Skeletal muscle satellite cell (primary cell): ENCODE measurements around the gene NHLH2. TPM values are rescaled to one million over a fixed set of nuclear protein-coding genes. Genes with fewer than 3 reads are reported as not detected.
A peak's percentile ranks its signal among the peaks of the same experiment; 100 is the strongest.

Source experiments
- H3K27me3 ChIP-seq: 2 replicates; pipeline ENCODE4 v1.7.0; 2013; ENCODE audit warnings: low read length; ENCODE audit not compliant: control insufficient read depth, insufficient read depth
- H3K36me3 ChIP-seq: 2 replicates; pipeline ENCODE4 v1.7.0; 2013; ENCODE audit warnings: mild to moderate bottlenecking, control low read depth, low read length; ENCODE audit not compliant: insufficient read depth
- H3K4me1 ChIP-seq: 2 replicates; pipeline ENCODE4 v1.7.0; 2013; ENCODE audit warnings: low read length; ENCODE audit not compliant: control insufficient read depth, insufficient read depth
- H3K4me2 ChIP-seq: 2 replicates; pipeline ENCODE4 v1.7.0; 2013; ENCODE audit warnings: mild to moderate bottlenecking, low read length
- H3K4me3 ChIP-seq: 2 replicates; pipeline ENCODE4 v1.7.0; 2013; ENCODE audit warnings: low read length
- H3K9ac ChIP-seq: 2 replicates; pipeline ENCODE4 v1.7.0; 2013; ENCODE audit warnings: mild to moderate bottlenecking, low read depth, low read length, moderate library complexity
- H3K9me3 ChIP-seq: replicated peaks from 2 replicates; pipeline ENCODE4 v1.7.0; 2013; ENCODE audit warnings: mild to moderate bottlenecking, control low read depth, low read length
- total RNA-seq: library from RNA; depleted of rRNA; stranded (reverse); fragments of >200 nt; gene quantifications from 2 replicates; pipeline ENCODE4 v1.2.3, GENCODE V29; 2012; rRNA removed

The NHLH2 gene
- total RNA-seq = 0.22 TPM in 1 of 2 replicates, not detected in the other

DNA sequence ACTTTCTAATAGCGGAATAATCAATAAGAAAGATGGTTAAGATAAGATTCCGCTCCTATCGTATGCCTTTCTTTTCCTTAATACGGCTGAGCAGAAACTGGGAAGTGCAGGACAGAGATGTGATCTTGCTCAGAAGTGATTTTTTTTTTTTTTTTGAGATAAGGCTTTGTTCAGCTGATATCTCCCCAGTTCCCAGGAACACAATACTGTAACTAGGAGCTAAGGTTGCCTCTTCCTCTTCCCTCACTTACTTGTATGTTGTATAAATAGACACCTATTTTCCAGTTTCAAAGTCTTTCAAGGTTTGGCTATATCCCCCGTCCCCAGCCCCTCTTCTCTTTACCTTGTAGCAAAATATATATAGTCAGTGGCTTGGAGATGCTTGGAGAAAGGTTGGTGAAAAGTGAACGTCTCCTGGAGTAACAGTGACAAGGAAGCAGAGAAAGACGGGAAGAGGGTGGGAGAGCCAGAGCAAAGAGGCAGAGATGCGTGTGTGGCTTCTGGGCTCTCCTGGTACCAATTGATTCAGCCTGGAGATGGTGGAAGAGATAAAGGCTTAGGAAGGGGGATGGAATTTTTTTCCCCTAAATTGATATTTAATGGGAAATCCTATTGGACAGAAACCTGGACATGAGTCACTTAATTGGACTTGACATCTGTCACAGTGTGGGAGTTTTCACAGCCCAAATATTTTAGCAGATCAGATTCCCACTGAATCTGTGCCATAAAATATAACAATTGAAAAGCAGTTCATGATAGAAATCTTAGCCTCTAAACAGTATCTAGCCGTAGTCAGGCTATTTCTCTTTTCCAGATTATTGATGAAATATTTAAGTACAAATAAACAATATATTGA lies at the start of gene NHLH2:
Gene NHLH2, minus strand, starts transcription at position 522 of the 856 bp plus-strand sequence. CDS start 2,754 bp downstream, outside the sequence.
- H3K36me3 ChIP-seq = no peaks in the 10 kb centered on the region
- no peaks in the 10 kb centered on the region for H3K9me3 ChIP-seq
- peaks cover 19% of the 10 kb centered on the region for H3K4me1 ChIP-seq
- no peak within 1 kb of the TSS for H3K9ac ChIP-seq
- H3K4me3 ChIP-seq = no peak within 1 kb of the TSS
- no peak within 1 kb of the TSS for H3K4me2 ChIP-seq
- peaks cover 87% of the 10 kb centered on the region for H3K27me3 ChIP-seq

DNA sequence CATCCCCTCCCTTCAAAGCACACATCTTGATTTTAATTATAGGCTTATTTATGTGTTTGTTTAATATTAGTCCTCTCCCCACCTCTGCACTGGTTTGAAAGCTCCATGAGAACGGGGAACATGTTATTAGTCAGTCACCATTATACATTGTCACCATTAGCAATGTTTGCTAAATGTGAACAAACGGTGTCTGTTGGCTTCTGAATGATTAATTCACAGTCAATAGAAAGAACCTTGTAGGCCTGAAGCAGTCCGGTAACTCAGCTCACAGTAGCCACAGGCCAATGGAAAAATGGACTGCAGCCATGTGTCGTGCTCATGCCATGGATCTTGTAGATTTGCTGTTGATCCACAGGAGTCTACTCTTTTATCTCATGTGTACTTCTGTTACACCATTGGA lies 49.7 kb upstream of the NHLH2 start:
- peaks cover 9% of the 10 kb centered on the region for H3K27me3 ChIP-seq
- H3K4me1 ChIP-seq = no peaks in the 10 kb centered on the region
- no peaks in the 10 kb centered on the region for H3K36me3 ChIP-seq
- H3K9ac ChIP-seq = no peak overlapping the region
- no peak overlapping the region for H3K4me2 ChIP-seq
- H3K9me3 ChIP-seq = no peaks in the 10 kb centered on the region
- no peak overlapping the region for H3K4me3 ChIP-seq

DNA sequence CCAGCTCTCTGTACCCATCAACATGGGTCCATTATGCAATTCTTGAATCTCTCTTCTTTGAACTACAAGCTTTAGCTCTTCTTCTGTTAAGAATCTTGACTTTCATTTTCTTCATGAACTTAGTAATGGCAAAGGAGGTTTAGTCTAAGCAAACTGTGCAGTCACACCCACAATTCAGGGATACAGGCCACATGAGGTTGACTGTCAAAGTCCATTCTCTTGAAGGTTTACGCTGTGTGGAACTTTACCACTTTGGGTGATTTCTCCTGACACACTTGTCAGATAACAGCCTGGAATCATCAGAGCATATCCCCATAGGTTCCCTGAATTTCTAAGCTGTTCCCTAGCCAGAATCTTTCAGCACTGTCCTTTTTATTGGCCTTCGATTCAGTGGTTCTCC lies 48.0 kb upstream of the NHLH2 start:
- no peak overlapping the region for H3K9ac ChIP-seq
- no peaks in the 10 kb centered on the region for H3K9me3 ChIP-seq
- H3K36me3 ChIP-seq = no peaks in the 10 kb centered on the region
- no peaks in the 10 kb centered on the region for H3K4me1 ChIP-seq
- no peak overlapping the region for H3K4me2 ChIP-seq
- H3K27me3 ChIP-seq = peaks cover 9% of the 10 kb centered on the region
- H3K4me3 ChIP-seq = no peak overlapping the region

DNA sequence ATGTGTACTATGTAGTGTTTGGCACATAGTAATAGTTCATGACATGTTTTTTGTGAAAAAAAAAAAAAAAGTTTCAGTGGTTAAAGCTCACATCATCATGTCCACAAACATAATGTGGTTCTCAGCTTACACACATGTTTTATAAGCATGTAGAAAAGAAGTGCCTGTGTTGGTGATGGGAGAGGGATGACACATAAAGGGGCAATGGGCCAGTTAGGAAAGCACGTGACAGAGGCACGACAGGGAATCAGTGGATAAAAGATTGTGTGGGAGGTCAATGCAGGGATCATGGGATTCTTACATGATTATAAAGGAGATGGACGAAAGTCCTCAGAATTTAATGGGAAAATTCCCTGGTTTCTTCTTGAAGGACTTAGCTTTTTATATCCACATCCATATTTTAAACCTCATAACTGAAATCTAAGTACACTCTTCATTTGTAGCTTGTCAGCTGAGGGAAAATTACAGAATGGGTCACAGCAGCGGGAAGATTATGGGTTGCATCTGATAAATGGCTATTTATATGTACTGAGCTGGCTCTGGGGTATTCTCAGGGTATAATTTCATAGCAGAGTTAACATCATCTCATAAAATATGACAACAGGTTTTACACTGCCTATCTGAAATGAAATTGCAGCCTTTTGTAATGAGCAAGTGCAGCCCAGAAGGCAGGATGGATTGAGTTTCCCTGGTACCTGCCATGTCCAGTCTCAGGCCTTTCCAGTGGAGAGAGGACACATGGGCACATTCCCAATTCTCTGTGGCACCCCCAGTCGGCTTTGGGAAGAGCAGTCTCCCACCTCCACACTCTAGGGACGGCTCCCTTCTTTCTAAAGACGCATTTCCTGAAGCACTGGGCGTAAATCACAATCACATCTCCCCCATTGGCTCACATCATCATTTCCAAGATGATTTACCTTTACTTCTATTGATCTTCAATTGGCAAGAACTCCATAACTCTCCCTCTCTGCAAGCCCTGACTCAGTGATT lies 42.3 kb upstream of the NHLH2 start:
- no peaks in the 10 kb centered on the region for H3K4me1 ChIP-seq
- no peaks in the 10 kb centered on the region for H3K36me3 ChIP-seq
- H3K4me2 ChIP-seq = no peak overlapping the region
- no peak overlapping the region for H3K9ac ChIP-seq
- H3K27me3 ChIP-seq = peaks cover 11% of the 10 kb centered on the region
- no peak overlapping the region for H3K4me3 ChIP-seq
- no peaks in the 10 kb centered on the region for H3K9me3 ChIP-seq

DNA sequence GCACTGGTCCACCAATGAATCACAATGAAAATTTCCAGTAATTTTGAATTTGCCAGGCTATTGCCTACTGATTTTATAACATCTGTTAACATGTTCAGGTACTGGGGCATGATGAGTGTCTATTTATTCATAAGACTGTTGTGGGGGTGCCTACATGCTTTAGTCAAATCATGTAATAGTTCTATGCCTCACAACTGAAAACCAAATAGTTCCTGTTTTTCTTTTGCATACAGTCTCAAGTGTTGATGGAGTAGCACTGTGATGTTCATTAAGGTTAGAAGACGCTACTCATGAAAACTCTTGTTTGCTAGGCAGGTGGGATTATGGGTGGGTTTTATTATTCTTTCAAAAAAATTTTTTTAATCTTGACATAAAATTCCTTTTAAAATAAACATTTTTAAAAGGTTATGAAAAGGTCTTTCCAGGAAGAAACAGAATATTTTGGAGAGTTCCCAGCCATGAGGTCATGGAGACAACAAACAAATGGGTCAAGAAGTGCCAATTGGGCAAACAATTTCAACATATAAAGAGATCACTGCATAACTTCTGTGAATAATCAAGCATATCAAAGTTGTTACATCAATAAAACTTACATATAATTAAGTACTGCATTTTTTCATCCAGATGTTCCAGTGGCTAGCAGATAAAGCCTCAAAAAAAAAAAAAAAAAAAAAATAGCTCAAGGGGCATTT lies 40.2 kb upstream of the NHLH2 start:
- H3K9me3 ChIP-seq = no peaks in the 10 kb centered on the region
- H3K9ac ChIP-seq = no peak overlapping the region
- H3K27me3 ChIP-seq = peaks cover 11% of the 10 kb centered on the region
- H3K4me3 ChIP-seq = no peak overlapping the region
- no peak overlapping the region for H3K4me2 ChIP-seq
- no peaks in the 10 kb centered on the region for H3K4me1 ChIP-seq
- no peaks in the 10 kb centered on the region for H3K36me3 ChIP-seq

DNA sequence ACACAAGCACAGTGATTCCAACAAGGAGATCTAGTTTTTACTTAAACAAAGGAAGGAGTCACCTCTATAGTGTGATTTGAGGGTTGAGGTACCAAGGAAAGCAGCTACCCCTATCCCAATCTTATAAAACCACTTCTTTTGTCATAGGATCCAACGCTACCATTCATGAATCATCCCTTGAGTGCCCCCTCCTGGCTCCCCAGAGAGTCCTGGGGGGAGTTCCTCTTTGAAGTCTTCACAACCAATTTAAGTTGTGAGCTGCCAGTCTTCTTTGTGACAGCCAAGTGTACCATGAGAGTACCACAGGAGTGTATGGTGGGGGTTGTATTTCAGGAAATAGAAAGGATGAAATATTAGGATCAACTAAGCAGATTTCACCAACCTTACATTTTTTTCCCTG lies 39.1 kb upstream of the NHLH2 start:
- H3K4me1 ChIP-seq = peaks cover under 1% of the 10 kb centered on the region
- no peaks in the 10 kb centered on the region for H3K36me3 ChIP-seq

DNA sequence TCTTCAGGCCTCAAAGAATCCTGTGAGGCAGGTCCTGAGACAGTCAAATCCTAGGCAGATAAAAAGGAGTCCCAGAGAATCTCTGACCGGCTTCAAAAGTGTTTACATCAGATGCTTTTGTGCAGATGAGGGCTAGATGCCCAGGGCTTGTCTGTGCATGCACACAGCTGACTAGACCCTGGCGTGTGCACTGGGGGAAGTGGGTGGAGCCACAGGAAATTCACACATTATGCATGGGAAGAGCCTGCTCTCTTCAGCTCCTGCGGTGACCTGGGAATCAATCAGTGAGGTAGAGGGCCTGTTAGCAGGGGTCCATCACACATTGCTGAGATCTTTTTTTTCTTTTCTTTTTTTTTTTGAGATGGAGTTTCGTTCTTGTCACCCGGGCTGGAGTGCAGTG lies 36.6 kb upstream of the NHLH2 start:
- no peak overlapping the region for H3K4me2 ChIP-seq
- no peak overlapping the region for H3K4me3 ChIP-seq
- peaks cover 11% of the 10 kb centered on the region for H3K27me3 ChIP-seq
- H3K9me3 ChIP-seq = no peaks in the 10 kb centered on the region
- no peaks in the 10 kb centered on the region for H3K36me3 ChIP-seq
- H3K4me1 ChIP-seq = peaks cover 5% of the 10 kb centered on the region
- no peak overlapping the region for H3K9ac ChIP-seq

More for the DNA sequence above, 39.1 kb upstream of the NHLH2 start:
- Histone ChIP-seq H3K4me2 (no peak overlapping the region), H3K9me3 (no peaks in the 10 kb centered on the region), H3K9ac (no peak overlapping the region), H3K4me3 (no peak overlapping the region), H3K27me3 (peaks cover 11% of the 10 kb centered on the region)

DNA sequence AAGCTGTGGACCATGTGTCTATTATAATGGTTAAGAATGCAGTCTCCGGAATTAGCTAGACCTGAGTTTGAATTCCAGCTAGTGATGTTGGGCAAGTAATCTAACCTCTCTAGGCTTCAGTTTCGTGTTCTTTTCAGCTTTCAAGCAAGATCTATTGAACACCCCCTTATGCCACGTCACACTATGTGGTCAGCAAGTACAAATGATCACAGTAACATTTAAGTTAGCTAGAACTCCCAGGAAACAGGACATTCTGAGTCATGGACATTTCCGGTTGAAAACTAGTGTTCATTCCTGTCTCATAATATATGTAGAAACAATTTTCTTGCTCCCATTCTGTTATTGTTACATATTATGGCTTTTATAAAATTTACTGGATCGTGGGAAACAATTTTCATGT lies 34.0 kb upstream of the NHLH2 start:
- Histone ChIP-seq H3K4me3 (no peak overlapping the region), H3K4me1 (peaks cover 5% of the 10 kb centered on the region), H3K27me3 (peaks cover 14% of the 10 kb centered on the region), H3K4me2 (peak overlapping the region; percentile 1), H3K9me3 (no peaks in the 10 kb centered on the region), H3K36me3 (no peaks in the 10 kb centered on the region), H3K9ac (no peak overlapping the region)

DNA sequence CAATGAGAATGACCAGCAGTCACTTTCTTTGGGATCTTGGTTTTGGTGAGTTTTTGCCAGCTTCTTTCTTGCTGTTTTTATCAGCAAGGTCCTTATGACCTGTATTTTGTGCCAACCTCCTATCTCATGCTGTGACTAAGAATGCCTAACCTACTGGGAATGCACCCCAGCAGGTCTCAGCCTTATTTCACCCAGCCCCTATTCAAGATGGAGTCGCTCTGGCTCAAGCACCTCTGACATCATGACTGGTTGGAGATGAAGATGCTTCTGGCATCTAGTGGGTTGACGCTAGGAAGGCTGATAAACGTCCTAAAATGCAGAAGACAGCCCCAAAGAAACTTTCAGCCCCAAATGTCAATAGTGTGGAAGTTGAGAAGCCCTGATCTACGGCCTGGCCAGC lies 33.6 kb upstream of the NHLH2 start:
- H3K4me1 ChIP-seq = peaks cover 5% of the 10 kb centered on the region
- peaks cover 14% of the 10 kb centered on the region for H3K27me3 ChIP-seq
- peak overlapping the region; percentile 1 for H3K4me2 ChIP-seq
- no peak overlapping the region for H3K4me3 ChIP-seq
- H3K9ac ChIP-seq = no peak overlapping the region
- H3K36me3 ChIP-seq = no peaks in the 10 kb centered on the region
- no peaks in the 10 kb centered on the region for H3K9me3 ChIP-seq

DNA sequence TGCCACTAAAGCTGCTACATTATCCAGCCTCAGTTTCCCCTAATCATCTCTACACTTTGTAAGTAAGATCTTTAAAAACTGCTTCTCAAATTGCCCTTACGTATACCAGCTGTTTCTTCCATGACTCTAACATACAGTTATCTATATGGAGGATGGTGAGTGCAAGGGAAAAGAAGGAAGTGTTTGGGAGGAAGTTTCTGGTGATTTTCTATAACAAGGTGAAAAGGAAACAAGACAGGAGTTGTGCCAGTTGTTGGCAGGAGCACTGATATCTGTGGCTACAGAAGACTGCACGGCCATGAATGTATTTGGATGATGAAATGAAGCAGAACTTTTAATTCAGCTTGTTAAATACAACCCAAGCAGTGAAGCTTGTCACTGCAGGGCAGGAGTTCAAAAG lies 32.3 kb upstream of the NHLH2 start:
- peaks cover 5% of the 10 kb centered on the region for H3K4me1 ChIP-seq
- H3K4me2 ChIP-seq = no peak overlapping the region

DNA sequence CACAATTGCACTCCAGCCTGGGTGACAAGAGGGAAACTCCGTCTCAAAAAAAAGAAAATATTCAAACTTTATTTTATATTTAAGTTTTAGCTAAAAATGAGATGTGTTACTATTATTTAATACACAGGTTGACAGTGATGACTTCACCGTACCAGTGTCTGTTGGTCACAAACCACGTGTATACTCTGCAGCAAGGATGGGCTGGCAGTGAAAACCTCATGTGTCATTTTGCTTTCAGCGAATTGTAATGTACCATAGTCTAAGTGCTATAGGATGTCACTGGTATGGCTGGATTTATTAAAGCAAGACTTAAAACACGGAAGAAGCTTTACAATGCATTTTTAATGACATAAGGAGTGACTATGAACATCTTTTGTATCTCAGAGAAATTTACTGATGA lies 28.1 kb upstream of the NHLH2 start:
- no peaks in the 10 kb centered on the region for H3K4me1 ChIP-seq
- peaks cover 5% of the 10 kb centered on the region for H3K27me3 ChIP-seq
- H3K4me3 ChIP-seq = no peak overlapping the region
- H3K9me3 ChIP-seq = no peaks in the 10 kb centered on the region
- H3K4me2 ChIP-seq = no peak overlapping the region
- no peaks in the 10 kb centered on the region for H3K36me3 ChIP-seq
- H3K9ac ChIP-seq = no peak overlapping the region

More for the DNA sequence above, 32.3 kb upstream of the NHLH2 start:
- H3K9me3 ChIP-seq = no peaks in the 10 kb centered on the region
- H3K9ac ChIP-seq = no peak overlapping the region
- no peaks in the 10 kb centered on the region for H3K36me3 ChIP-seq
- peaks cover 5% of the 10 kb centered on the region for H3K27me3 ChIP-seq
- no peak overlapping the region for H3K4me3 ChIP-seq
